Stimulated activated CD4-positive, alpha-beta T cell treated with anti-CD3 and anti-CD28 coated beads, Interleukin-4, amount 100 ng/mL, for 24 hours (primary cell): ENCODE data around the gene SMKR1.
"Not testable (repeated sequence)": the region's sequence is repeated elsewhere in the genome, so short reads cannot be mapped to it uniquely, and the experiment has no call there.

Source experiments
- DNase-seq: peaks from one replicate; pipeline ENCODE4 v3.0.0-alpha.2; 2020

The SMKR1 gene

GRCh38 chr7:129530795-129531391 lies 28.6 kb downstream of the SMKR1 start:
- peak; percentile 57 for DNase-seq

- DNase-seq: no peak
Measured at GRCh38 chr7:129531721-129532120, 29.4 kb downstream of the SMKR1 start.

- no peak for DNase-seq
Measured at GRCh38 chr7:129532375-129532774, 30.0 kb downstream of the SMKR1 start.

GRCh38 chr7:129534558-129535274 lies 32.4 kb downstream of the SMKR1 start:
- not testable (repeated sequence) for DNase-seq

- DNase-seq: no peak
Measured at GRCh38 chr7:129535896-129536295, 33.6 kb downstream of the SMKR1 start.

- no peak for DNase-seq
Measured at GRCh38 chr7:129536323-129536722, 34.0 kb downstream of the SMKR1 start.

GRCh38 chr7:129538790-129539189 lies 36.5 kb downstream of the SMKR1 start:
- no peak for DNase-seq

GRCh38 chr7:129540340-129540739 lies 38.0 kb downstream of the SMKR1 start:
- no peak for DNase-seq

- DNase-seq: no peak
Measured at GRCh38 chr7:129544700-129545099, 42.4 kb downstream of the SMKR1 start.

GRCh38 chr7:129550693-129551360 lies 48.5 kb downstream of the SMKR1 start:
- DNase-seq: no peak

GRCh38 chr7:129553899-129554461 lies 51.6 kb downstream of the SMKR1 start:
- DNase-seq: peak; percentile 43

- DNase-seq: no peak
Measured at GRCh38 chr7:129556607-129557133, 54.3 kb downstream of the SMKR1 start.

- DNase-seq: no peak
Measured at GRCh38 chr7:129557686-129558481, 55.6 kb downstream of the SMKR1 start.

- no peak for DNase-seq
Measured at GRCh38 chr7:129559564-129559963, 57.2 kb downstream of the SMKR1 start.

- no peak for DNase-seq
Measured at GRCh38 chr7:129560831-129561230, 58.5 kb downstream of the SMKR1 start.

GRCh38 chr7:129561677-129562359 lies 59.5 kb downstream of the SMKR1 start:
- no peak for DNase-seq
